ENCODE data around the gene TRIO. TPM values are rescaled to one million over a fixed set of nuclear protein-coding genes. Genes with fewer than 3 reads are reported as not detected.

The TRIO gene
- polyA plus RNA-seq, 1 of the 3 experiments (the other 2 are of a cell fraction) = 229 TPM

DNA sequence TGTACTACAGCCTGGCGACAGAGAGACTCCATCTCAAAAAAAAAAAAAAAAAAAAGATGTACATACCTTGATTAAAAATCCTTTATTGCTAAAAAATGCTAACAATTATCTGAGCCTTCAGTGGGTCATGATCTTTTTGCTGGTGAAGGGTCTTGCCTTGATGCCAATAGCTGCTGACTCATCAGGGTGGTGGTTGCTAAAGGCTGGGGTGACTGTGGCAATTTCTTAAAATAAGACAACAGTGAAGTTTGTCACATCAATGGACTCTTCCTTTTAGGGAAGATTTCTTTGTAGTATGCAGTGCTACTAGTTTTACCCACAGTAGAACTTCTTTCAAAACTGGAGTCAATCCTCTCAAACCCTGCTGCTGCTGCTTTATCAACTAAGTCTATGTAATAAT lies 404.5 kb downstream of the TRIO start (continued):
- TF ChIP-seq FOXJ3 (CRISPR knock-in tag; IDR thresholded peaks at IDR 0.05) (no peak), FOSL2 (IDR thresholded peaks at IDR 0.05; ENCODE audit: borderline replicate concordance, low read depth) (no peak)

DNA sequence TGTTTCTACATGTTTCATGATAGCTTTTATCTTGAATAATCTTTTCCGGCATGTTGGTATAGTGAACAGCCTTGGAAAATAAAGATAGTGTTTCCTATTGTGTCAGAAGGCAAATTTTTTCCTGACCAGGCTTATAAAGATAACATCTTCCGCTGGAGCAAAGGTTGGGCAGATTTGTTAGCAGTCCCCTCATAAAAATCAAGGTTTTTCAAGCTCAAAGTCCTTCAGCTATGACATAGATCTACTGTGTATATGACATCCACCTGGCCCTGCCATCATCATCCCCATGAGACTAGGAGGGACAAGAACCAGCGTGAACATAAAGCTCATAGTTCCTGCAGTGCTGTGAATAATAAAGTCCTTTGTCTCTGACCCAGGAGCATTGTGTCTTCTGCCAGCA lies 408.1 kb downstream of the TRIO start:
- no peaks in the 10 kb centered on the region for H3K36me3 ChIP-seq (replicated peaks in 1 of 2; ENCODE audit: control insufficient read depth in 1 of 2, insufficient read depth in 2 of 2, low read length in 1 of 2)
- H3K27me3 ChIP-seq (ENCODE audit: insufficient read depth) = no peaks in the 10 kb centered on the region
- H4K20me1 ChIP-seq (ENCODE audit: insufficient read depth) = no peaks in the 10 kb centered on the region
- DNase-seq = no peak
- H3K27ac ChIP-seq (ENCODE audit: low read depth in 2 of 2, low read length in 1 of 2) = no peak overlapping the region
- no peak overlapping the region for H3K9ac ChIP-seq
- H3K4me3 ChIP-seq (ENCODE audit: low read depth in 2 of 2, low read length in 1 of 2) = no peak overlapping the region
- no peaks in the 10 kb centered on the region for H3K79me2 ChIP-seq (ENCODE audit: insufficient read depth)
- H3F3A ChIP-seq (replicated peaks; ENCODE audit: insufficient read depth) = no peaks in the 10 kb centered on the region
- ChIA-PET CTCF (interaction anchor here (1.1 to 2.3 kb wide), 2 partner anchors 17 to 97 kb away, joined by 3 to 6 read pairs; no protein-coding TSS in a partner anchor), POLR2A (no interaction called here)
- H3K4me2 ChIP-seq = no peak overlapping the region
- WGBS (ENCODE audit: low lambda C conversion rate) = 42% methylated on average over 3 of the region's 3 CpGs
- TF ChIP-seq GATA2 (CRISPR knock-in tag; IDR thresholded peaks at IDR 0.05) = no peak
- TF ChIP-seq JUND (IDR thresholded peaks at IDR 0.05) = no peak
- TF ChIP-seq FOSL2 (IDR thresholded peaks at IDR 0.05; ENCODE audit: borderline replicate concordance, low read depth) = no peak
- TF ChIP-seq, protein P1, sequence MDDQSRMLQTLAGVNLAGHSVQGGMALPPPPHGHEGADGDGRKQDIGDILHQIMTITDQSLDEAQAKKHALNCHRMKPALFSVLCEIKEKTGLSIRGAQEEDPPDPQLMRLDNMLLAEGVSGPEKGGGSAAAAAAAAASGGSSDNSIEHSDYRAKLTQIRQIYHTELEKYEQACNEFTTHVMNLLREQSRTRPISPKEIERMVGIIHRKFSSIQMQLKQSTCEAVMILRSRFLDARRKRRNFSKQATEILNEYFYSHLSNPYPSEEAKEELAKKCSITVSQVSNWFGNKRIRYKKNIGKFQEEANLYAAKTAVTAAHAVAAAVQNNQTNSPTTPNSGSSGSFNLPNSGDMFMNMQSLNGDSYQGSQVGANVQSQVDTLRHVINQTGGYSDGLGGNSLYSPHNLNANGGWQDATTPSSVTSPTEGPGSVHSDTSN (IDR thresholded peaks at IDR 0.05) = no peak
- no peak for TF ChIP-seq RXRA (IDR thresholded peaks at IDR 0.05; ENCODE audit: borderline replicate concordance, low read depth)
- no peak for TF ChIP-seq EZH2phosphoT487 (IDR thresholded peaks at IDR 0.05; ENCODE audit: borderline replicate concordance, low read depth)
- TF ChIP-seq TEAD4 (IDR thresholded peaks at IDR 0.05; ENCODE audit: borderline replicate concordance, insufficient read depth) = no peak
- no peak for TF ChIP-seq ELF1 (IDR thresholded peaks at IDR 0.05)
- no peak for TF ChIP-seq RFX5 (IDR thresholded peaks at IDR 0.05; ENCODE audit: low read length)
- TF ChIP-seq NFIC (IDR thresholded peaks at IDR 0.05; ENCODE audit: borderline replicate concordance) = no peak
- TF ChIP-seq RAD21 (IDR thresholded peaks at IDR 0.05; ENCODE audit: low read length) = no peak
- TF ChIP-seq TAF1 (IDR thresholded peaks at IDR 0.05; ENCODE audit: borderline replicate concordance, low read depth, low read length) = no peak
- TF ChIP-seq SIN3A (IDR thresholded peaks at IDR 0.05; ENCODE audit: borderline replicate concordance, low read depth, low read length) = no peak
- no peak for TF ChIP-seq GABPA (IDR thresholded peaks at IDR 0.05; ENCODE audit: low read depth)
- no peak for TF ChIP-seq CHD2 (IDR thresholded peaks at IDR 0.05; ENCODE audit: low read length, partially characterized antibody)
- TF ChIP-seq, protein P2, sequence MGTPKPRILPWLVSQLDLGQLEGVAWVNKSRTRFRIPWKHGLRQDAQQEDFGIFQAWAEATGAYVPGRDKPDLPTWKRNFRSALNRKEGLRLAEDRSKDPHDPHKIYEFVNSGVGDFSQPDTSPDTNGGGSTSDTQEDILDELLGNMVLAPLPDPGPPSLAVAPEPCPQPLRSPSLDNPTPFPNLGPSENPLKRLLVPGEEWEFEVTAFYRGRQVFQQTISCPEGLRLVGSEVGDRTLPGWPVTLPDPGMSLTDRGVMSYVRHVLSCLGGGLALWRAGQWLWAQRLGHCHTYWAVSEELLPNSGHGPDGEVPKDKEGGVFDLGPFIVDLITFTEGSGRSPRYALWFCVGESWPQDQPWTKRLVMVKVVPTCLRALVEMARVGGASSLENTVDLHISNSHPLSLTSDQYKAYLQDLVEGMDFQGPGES (IDR thresholded peaks at IDR 0.05; ENCODE audit: low read depth, low read length) = no peak
- TF ChIP-seq, protein P3, sequence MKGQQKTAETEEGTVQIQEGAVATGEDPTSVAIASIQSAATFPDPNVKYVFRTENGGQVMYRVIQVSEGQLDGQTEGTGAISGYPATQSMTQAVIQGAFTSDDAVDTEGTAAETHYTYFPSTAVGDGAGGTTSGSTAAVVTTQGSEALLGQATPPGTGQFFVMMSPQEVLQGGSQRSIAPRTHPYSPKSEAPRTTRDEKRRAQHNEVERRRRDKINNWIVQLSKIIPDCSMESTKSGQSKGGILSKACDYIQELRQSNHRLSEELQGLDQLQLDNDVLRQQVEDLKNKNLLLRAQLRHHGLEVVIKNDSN (IDR thresholded peaks at IDR 0.05; ENCODE audit: borderline replicate concordance, low read depth) = no peak
- no peak for TF ChIP-seq YY1 (IDR thresholded peaks at IDR 0.05; ENCODE audit: low read depth)
- TF ChIP-seq, protein P4, sequence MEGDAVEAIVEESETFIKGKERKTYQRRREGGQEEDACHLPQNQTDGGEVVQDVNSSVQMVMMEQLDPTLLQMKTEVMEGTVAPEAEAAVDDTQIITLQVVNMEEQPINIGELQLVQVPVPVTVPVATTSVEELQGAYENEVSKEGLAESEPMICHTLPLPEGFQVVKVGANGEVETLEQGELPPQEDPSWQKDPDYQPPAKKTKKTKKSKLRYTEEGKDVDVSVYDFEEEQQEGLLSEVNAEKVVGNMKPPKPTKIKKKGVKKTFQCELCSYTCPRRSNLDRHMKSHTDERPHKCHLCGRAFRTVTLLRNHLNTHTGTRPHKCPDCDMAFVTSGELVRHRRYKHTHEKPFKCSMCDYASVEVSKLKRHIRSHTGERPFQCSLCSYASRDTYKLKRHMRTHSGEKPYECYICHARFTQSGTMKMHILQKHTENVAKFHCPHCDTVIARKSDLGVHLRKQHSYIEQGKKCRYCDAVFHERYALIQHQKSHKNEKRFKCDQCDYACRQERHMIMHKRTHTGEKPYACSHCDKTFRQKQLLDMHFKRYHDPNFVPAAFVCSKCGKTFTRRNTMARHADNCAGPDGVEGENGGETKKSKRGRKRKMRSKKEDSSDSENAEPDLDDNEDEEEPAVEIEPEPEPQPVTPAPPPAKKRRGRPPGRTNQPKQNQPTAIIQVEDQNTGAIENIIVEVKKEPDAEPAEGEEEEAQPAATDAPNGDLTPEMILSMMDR (IDR thresholded peaks at IDR 0.05) = no peak
- no peaks in the 10 kb centered on the region for H3K9me3 ChIP-seq
- H3K4me1 ChIP-seq (ENCODE audit: control insufficient read depth in 1 of 2, insufficient read depth in 2 of 2, low read depth in 1 of 2, low read length in 1 of 2) = no peaks in the 10 kb centered on the region
- no peak overlapping the region for H2AFZ ChIP-seq (ENCODE audit: low read depth)
- H3K9me2 ChIP-seq = no peaks in the 10 kb centered on the region
